CD4-positive, alpha-beta memory T cell (primary cell): ENCODE measurements around the gene IQCM. TPM values are rescaled to one million over a fixed set of nuclear protein-coding genes. Genes with fewer than 3 reads are reported as not detected.

Source experiments
- CTCF ChIA-PET: fragments of 350-600 bp; sonication (Branson Sonifier 250); formaldehyde crosslinking; loops from one replicate; lab custom pipeline; 2021; ENCODE audit warnings: inconsistent platforms; ENCODE audit not compliant: partially characterized antibody; lab: Charles Lee
- POLR2A ChIA-PET: fragments of 350-600 bp; sonication (Branson Sonifier 250); formaldehyde crosslinking; loops from one replicate; lab custom pipeline; 2021; ENCODE audit not compliant: partially characterized antibody; lab: Charles Lee
- DNase-seq, 5 donors: peaks; one replicate each; pipeline versions ENCODE4 v3.0.0 to v3.0.0-alpha.2; 2020 to 2022; ENCODE audit warnings: mixed read lengths in 1 of 5
- H3K27ac ChIP-seq: one replicate; pipeline ENCODE4 v1.7.0; 2013; ENCODE audit warnings: low read depth, low read length
- H3K27me3 ChIP-seq: 2 replicates; pipeline ENCODE4 v1.7.0; 2013; ENCODE audit warnings: mild to moderate bottlenecking, low read length, moderate library complexity; ENCODE audit not compliant: insufficient read depth
- H3K36me3 ChIP-seq: 2 replicates; pipeline ENCODE4 v1.7.0; 2013; ENCODE audit warnings: mild to moderate bottlenecking, low read length, moderate library complexity; ENCODE audit not compliant: insufficient read depth
- H3K4me1 ChIP-seq: 2 replicates; pipeline ENCODE4 v1.7.0; 2013; ENCODE audit warnings: mild to moderate bottlenecking, low read length, moderate library complexity; ENCODE audit not compliant: insufficient read depth
- H3K4me3 ChIP-seq, 2 donors: one replicate each; pipeline ENCODE4 v1.7.0; 2013; ENCODE audit warnings: low read length in 2 of 2, mild to moderate bottlenecking in 1 of 2
- H3K9me3 ChIP-seq, 2 donors: one replicate each; pipeline ENCODE4 v1.7.0; 2013; ENCODE audit warnings: low read length in 2 of 2, control low read depth in 1 of 2; ENCODE audit not compliant: control insufficient read depth in 1 of 2
- H3K27ac Mint-ChIP-seq, 7 donors: one replicate each; pipeline ENCODE4 v1.8.0; 2020 to 2021; ENCODE audit warnings: mixed read lengths in 7 of 7, mild to moderate bottlenecking in 6 of 7, inconsistent platforms in 3 of 7, moderate library complexity in 3 of 7
- H3K27me3 Mint-ChIP-seq, 2 donors: one replicate each; pipeline ENCODE4 v1.8.0; 2020 to 2021; ENCODE audit warnings: mixed read lengths in 2 of 2
- H3K36me3 Mint-ChIP-seq, 2 donors: one replicate each; pipeline ENCODE4 v1.8.0; 2020 to 2021; ENCODE audit warnings: mixed read lengths in 2 of 2, inconsistent platforms in 1 of 2, mild to moderate bottlenecking in 1 of 2
- H3K4me1 Mint-ChIP-seq, 4 donors: one replicate each; pipeline ENCODE4 v1.8.0; 2020 to 2021; ENCODE audit warnings: mixed read lengths in 4 of 4, mild to moderate bottlenecking in 1 of 4
- H3K4me3 Mint-ChIP-seq, 8 donors: one replicate each; pipeline ENCODE4 v1.8.0; 2020 to 2021; ENCODE audit warnings: mixed read lengths in 8 of 8, mild to moderate bottlenecking in 7 of 8, moderate library complexity in 6 of 8, inconsistent platforms in 3 of 8
- H3K9me3 Mint-ChIP-seq, 8 donors: one replicate each; pipeline ENCODE4 v1.8.0; 2020 to 2021; ENCODE audit warnings: mixed read lengths in 8 of 8, mild to moderate bottlenecking in 5 of 8, inconsistent platforms in 3 of 8, moderate library complexity in 1 of 8
- intact Hi-C: fragments of 100-400 bp; cut with micrococcal nuclease; formaldehyde crosslinking; loops from one replicate; pipeline ENCODE4 v1.15.1; 2023
- polyA plus RNA-seq, 2 donors: library from polyadenylated mRNA; unstranded; fragments of 300-500 nt; fragmentation: Illumina TruSeq; gene quantifications; one replicate each; pipeline ENCODE4 v1.2.3, GENCODE V29; 2021
- total RNA-seq, 2 experiments: library from RNA; stranded (reverse); gene quantifications; one replicate each; pipeline ENCODE4 v1.2.3, GENCODE V29; 2021

Gene IQCM
- total and polyA plus RNA-seq, 4 experiments from 2014 or later: not detected

- Mint-ChIP-seq H3K27me3 (no peaks in the 10 kb centered on the region), H3K4me1 (no peaks in the 10 kb centered on the region), H3K9me3 (peaks cover 0 to 3% (median 2%) of the 10 kb centered on the region in 8 donors), H3K27ac (no peak overlapping the region), H3K4me3 (no peak overlapping the region), H3K36me3 (no peaks in the 10 kb centered on the region)
- intact Hi-C loops: no loop called here
- no peaks in the 10 kb centered on the region for H3K36me3 ChIP-seq
- H3K4me1 ChIP-seq: no peaks in the 10 kb centered on the region
- H3K9me3 ChIP-seq: no peaks in the 10 kb centered on the region
- no peak for DNase-seq
- no peak overlapping the region for H3K4me3 ChIP-seq
- no peaks in the 10 kb centered on the region for H3K27me3 ChIP-seq
- POLR2A ChIA-PET: no interaction called here
- CTCF ChIA-PET: no interaction called here
- no peak overlapping the region for H3K27ac ChIP-seq
Observed at GRCh38 chr4:149638073-149638472, 177.6 kb downstream of the IQCM start.

GRCh38 chr4:149634368-149634767, 181.3 kb downstream of the IQCM start:
- no peaks in the 10 kb centered on the region for H3K4me1 Mint-ChIP-seq
- H3K4me3 Mint-ChIP-seq: no peak overlapping the region
- Histone ChIP-seq H3K27me3 (no peaks in the 10 kb centered on the region), H3K9me3 (no peaks in the 10 kb centered on the region), H3K27ac (no peak overlapping the region), H3K36me3 (no peaks in the 10 kb centered on the region), H3K4me3 (no peak overlapping the region), H3K4me1 (no peaks in the 10 kb centered on the region)
- H3K27me3 Mint-ChIP-seq: no peaks in the 10 kb centered on the region
- POLR2A ChIA-PET: no interaction called here
- no peak for DNase-seq
- CTCF ChIA-PET: no interaction called here
- no peaks in the 10 kb centered on the region for H3K36me3 Mint-ChIP-seq
- intact Hi-C loops: no loop called here
- H3K27ac Mint-ChIP-seq: no peak overlapping the region
- peaks cover 0 to 5% (median 2%) of the 10 kb centered on the region in 8 donors for H3K9me3 Mint-ChIP-seq

- no peak overlapping the region for H3K27ac Mint-ChIP-seq
- no peaks in the 10 kb centered on the region for H3K36me3 Mint-ChIP-seq
- Histone ChIP-seq H3K4me3 (no peak overlapping the region), H3K27ac (no peak overlapping the region), H3K36me3 (no peaks in the 10 kb centered on the region), H3K9me3 (no peaks in the 10 kb centered on the region), H3K27me3 (no peaks in the 10 kb centered on the region), H3K4me1 (no peaks in the 10 kb centered on the region)
- no peak overlapping the region for H3K4me3 Mint-ChIP-seq
- intact Hi-C loops: no loop called here
- H3K27me3 Mint-ChIP-seq: no peaks in the 10 kb centered on the region
- no peaks in the 10 kb centered on the region for H3K4me1 Mint-ChIP-seq
- DNase-seq: no peak
- H3K9me3 Mint-ChIP-seq: peaks cover 0 to 5% (median 2%) of the 10 kb centered on the region in 8 donors
- CTCF ChIA-PET: no interaction called here
- POLR2A ChIA-PET: no interaction called here
Observed at GRCh38 chr4:149631629-149632028, 184.0 kb downstream of the IQCM start.

- H3K27ac Mint-ChIP-seq: no peak overlapping the region
- Histone ChIP-seq H3K4me1 (no peaks in the 10 kb centered on the region), H3K9me3 (no peaks in the 10 kb centered on the region), H3K27me3 (no peaks in the 10 kb centered on the region), H3K27ac (no peak overlapping the region), H3K36me3 (no peaks in the 10 kb centered on the region), H3K4me3 (no peak overlapping the region)
- H3K4me1 Mint-ChIP-seq: no peaks in the 10 kb centered on the region
- ChIA-PET POLR2A (no interaction called here), CTCF (no interaction called here)
- no peaks in the 10 kb centered on the region for H3K36me3 Mint-ChIP-seq
- peaks cover 0 to 7% (median 2%) of the 10 kb centered on the region in 8 donors for H3K9me3 Mint-ChIP-seq
- no peak for DNase-seq
- H3K4me3 Mint-ChIP-seq: no peak overlapping the region
- H3K27me3 Mint-ChIP-seq: no peaks in the 10 kb centered on the region
- intact Hi-C loops: no loop called here
Observed at GRCh38 chr4:149630064-149630463, 185.6 kb downstream of the IQCM start.

- Histone ChIP-seq H3K4me3 (no peak overlapping the region), H3K36me3 (no peaks in the 10 kb centered on the region), H3K9me3 (no peaks in the 10 kb centered on the region), H3K4me1 (no peaks in the 10 kb centered on the region), H3K27me3 (no peaks in the 10 kb centered on the region), H3K27ac (no peak overlapping the region)
- Mint-ChIP-seq H3K27ac (no peak overlapping the region), H3K27me3 (no peaks in the 10 kb centered on the region), H3K4me3 (no peak overlapping the region), H3K36me3 (no peaks in the 10 kb centered on the region), H3K4me1 (no peaks in the 10 kb centered on the region), H3K9me3 (peaks cover 0 to 13% (median 3%) of the 10 kb centered on the region in 8 donors)
- DNase-seq: no peak
- POLR2A ChIA-PET: no interaction called here
- CTCF ChIA-PET: no interaction called here
- intact Hi-C loops: no loop called here
Observed at GRCh38 chr4:149605601-149606378, 209.9 kb downstream of the IQCM start.

- Mint-ChIP-seq H3K4me1 (no peaks in the 10 kb centered on the region), H3K4me3 (no peak overlapping the region), H3K27ac (no peak overlapping the region), H3K27me3 (no peaks in the 10 kb centered on the region), H3K9me3 (peaks cover 0 to 12% (median 3%) of the 10 kb centered on the region in 8 donors), H3K36me3 (no peaks in the 10 kb centered on the region)
- Histone ChIP-seq H3K27me3 (no peaks in the 10 kb centered on the region), H3K4me3 (no peak overlapping the region), H3K4me1 (no peaks in the 10 kb centered on the region), H3K36me3 (no peaks in the 10 kb centered on the region), H3K9me3 (no peaks in the 10 kb centered on the region), H3K27ac (no peak overlapping the region)
- no peak for DNase-seq
- intact Hi-C loops: no loop called here
- POLR2A ChIA-PET: no interaction called here
- CTCF ChIA-PET: no interaction called here
Observed at GRCh38 chr4:149604827-149605226, 210.8 kb downstream of the IQCM start.

- no peaks in the 10 kb centered on the region for H3K9me3 ChIP-seq
- H3K4me3 ChIP-seq: no peak overlapping the region
- Mint-ChIP-seq H3K4me3 (no peak overlapping the region), H3K27me3 (no peaks in the 10 kb centered on the region), H3K27ac (no peak overlapping the region), H3K9me3 (peaks cover 0 to 18% (median 8%) of the 10 kb centered on the region in 8 donors), H3K4me1 (no peaks in the 10 kb centered on the region), H3K36me3 (no peaks in the 10 kb centered on the region)
- intact Hi-C loops: no loop called here
- ChIA-PET CTCF (no interaction called here), POLR2A (no interaction called here)
- no peaks in the 10 kb centered on the region for H3K27me3 ChIP-seq
- DNase-seq: no peak
- H3K36me3 ChIP-seq: no peaks in the 10 kb centered on the region
- H3K27ac ChIP-seq: no peak overlapping the region
- H3K4me1 ChIP-seq: no peaks in the 10 kb centered on the region
Observed at GRCh38 chr4:149595500-149595899, 220.1 kb downstream of the IQCM start.
